IPS-18c (cell line): ENCODE results near the gene PFKFB3.
"Not testable (repeated sequence)": the region's sequence is repeated elsewhere in the genome, so short reads cannot be mapped to it uniquely, and the experiment has no call there.

Experiments used
- H3K4me3 ChIP-seq: 2 replicates; pipeline ENCODE4 v1.7.0; 2013; ENCODE audit warnings: low read depth, mild to moderate bottlenecking, low read length, moderate library complexity; ENCODE audit not compliant: insufficient read depth
- H3K9me3 ChIP-seq: one replicate; pipeline ENCODE4 v1.6.1; 2013; ENCODE audit warnings: mild to moderate bottlenecking, low read length, moderate library complexity; ENCODE audit not compliant: control insufficient read depth, insufficient read depth

The PFKFB3 gene

DNA sequence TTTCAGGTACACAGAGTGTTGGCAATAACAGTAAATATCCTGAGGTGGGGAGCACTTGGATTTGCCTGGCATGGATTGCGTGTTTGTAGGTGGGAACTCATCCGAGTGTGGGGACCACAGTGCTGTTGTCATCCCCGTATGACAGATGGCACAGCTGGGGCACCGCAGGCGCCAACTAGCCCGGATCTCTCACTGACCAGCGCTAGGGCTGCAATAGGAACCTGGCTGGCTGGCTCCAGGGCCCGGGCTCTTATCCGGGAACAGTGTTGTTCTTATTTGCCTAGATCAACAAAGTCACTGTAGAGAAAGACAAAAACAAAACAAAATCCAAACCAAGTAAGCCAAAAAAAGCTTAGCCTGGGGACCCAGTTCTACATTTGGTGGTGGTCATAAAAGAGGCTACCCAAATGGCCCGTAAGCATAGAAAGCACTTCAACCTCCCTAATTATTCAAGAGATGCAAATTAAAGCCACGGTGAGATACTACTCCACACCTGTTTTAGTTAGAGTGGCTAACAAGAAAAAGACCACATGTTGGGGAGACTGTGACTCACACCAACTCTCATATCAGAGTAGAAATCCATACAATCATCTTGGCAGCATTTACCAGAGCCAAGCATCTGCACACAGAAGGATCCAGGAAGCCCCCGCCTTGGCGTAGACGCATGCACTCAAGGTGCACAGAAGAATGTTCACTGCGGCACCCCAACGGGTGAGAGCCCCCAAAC lies 27.2 kb upstream of the PFKFB3 start:
- Histone ChIP-seq H3K4me3 (no peak overlapping the region), H3K9me3 (no peaks in the 10 kb centered on the region)

DNA sequence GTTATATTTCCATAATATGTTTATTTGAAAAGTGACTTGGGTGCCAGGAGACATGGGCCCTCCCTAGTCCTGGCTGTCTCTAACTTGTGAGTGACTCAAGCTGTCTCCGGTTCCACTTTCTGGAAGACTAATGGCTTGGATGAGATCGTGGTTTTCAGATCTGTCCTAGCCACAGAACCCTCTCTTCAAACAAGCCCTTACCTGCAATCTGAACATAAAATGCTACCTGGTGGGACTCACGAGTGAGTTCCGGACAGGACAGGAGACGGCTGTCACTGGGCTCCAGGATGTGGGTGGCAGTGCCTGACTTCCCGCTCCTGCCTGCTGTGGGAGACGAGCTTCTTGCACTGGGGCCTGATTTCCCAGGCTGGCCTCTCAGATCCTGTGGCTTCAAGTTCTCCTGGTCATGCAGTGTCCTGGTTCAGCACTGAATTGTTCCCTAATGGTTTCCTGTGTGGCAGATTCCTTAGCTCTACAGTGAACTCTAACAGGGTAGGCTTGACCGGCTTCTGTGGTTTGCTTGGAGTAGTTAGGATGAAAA lies 26.0 kb upstream of the PFKFB3 start:
- H3K9me3 ChIP-seq: no peaks in the 10 kb centered on the region
- no peak overlapping the region for H3K4me3 ChIP-seq

DNA sequence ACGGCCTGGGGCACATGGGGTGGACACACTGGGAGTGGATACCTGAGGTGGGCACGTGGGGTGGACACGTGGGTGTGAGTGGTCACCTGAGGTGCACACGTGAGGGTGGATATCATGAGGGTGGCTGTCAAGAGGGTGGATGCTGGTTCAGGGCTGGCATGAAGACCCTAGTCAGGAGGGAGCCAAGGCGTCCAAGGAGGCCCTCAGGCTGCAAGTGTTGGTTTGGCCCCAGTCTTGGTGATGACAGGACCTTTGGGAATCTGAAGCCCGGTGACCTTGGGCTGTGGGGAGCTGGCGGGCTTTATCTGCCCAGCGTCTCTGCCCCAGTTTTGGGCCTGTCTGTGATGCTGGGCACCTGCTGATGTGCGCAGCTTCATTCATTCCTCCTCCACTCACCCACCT lies 24.9 kb upstream of the PFKFB3 start:
- H3K4me3 ChIP-seq: no peak overlapping the region
- H3K9me3 ChIP-seq: no peaks in the 10 kb centered on the region

DNA sequence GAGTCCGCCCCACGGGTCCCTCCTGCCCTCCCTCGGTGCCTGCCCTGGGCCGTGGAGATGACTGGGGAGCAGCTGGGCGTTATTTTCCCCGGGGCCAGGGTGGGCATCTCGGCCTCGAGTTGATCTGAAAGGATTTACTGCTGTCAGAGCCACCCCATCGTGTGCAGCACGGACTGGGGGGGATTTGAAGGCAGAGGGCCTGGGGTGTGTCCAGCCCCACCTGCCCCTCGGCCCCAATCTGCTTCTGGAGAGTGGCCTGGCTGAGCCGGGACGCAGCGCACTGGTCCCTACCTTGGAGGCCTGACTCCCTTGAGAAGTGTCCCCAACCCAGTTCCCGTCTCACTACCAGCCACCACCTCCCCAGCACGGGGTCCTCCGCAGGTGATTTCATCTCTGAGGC lies 24.2 kb upstream of the PFKFB3 start:
- H3K9me3 ChIP-seq: no peaks in the 10 kb centered on the region
- no peak overlapping the region for H3K4me3 ChIP-seq

DNA sequence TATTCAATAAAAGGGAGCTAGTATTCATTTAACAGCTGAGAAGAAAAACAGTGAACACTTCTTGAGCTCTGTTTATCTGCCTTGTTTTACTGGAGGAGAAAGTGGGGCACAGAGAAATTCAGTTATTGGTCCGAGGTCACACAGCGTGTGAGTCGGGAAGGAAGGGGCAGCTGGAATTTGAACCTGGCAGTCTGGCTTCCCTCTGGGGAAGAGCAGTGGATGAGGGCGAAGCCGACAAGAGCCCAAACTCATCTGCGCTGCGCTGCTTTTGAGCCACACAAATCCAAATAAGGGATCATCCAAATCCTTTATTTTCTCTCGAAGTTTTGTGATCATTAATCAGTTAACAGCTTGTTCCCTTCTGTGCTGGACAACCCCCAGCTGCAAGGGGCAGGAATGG lies 23.7 kb upstream of the PFKFB3 start:
- H3K4me3 ChIP-seq: no peak overlapping the region
- H3K9me3 ChIP-seq: no peaks in the 10 kb centered on the region

DNA sequence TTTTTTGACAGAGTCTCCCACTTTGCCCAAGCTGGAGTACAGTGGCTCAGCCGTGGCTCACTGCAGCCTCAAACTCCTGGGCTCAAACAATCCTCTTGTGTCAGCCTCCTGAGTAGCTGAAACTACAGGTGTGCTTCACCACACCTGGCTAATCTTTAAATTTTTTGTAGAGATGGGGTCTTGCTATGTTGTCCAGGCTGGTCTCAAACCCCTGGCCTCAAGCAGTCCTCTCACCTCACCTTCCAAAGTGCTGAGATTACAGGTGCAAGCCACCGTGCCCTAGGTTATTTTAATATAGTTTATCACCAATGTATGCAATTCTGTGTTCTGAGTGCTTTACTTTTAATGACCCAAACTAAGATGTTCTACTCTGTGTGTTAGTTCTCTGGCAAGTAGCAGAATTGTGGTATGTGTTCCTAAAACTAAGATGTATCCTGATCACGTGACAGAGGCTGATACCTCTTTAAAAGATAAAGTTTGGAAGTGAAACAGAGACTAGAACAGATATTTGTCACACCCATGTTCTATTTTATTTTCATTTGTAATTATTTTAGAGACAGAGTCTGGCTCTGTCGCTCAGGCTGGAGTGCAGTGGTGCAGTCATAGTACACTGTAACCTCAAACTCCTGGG lies 22.1 kb upstream of the PFKFB3 start:
- no peak overlapping the region for H3K4me3 ChIP-seq
- H3K9me3 ChIP-seq: no peaks in the 10 kb centered on the region

DNA sequence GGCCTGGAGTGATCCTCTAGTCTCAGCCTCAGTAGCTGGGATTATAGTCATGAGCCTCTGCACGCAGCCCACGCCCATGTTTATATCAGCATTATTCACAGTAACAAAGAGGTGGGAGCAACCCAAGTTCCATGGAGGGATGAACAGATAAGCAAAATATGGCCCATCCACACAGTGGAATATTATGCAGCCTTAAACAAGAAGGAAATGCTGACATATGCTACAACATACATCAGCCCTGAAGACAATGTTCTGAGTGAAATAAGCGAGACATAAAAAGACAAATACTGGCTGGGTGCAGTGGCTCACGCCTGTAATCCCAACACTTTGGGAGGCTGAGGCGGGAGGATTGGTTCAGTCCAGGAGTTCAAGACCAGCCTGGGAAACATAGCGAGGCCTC lies 21.5 kb upstream of the PFKFB3 start:
- H3K9me3 ChIP-seq: no peaks in the 10 kb centered on the region
- no peak overlapping the region for H3K4me3 ChIP-seq

DNA sequence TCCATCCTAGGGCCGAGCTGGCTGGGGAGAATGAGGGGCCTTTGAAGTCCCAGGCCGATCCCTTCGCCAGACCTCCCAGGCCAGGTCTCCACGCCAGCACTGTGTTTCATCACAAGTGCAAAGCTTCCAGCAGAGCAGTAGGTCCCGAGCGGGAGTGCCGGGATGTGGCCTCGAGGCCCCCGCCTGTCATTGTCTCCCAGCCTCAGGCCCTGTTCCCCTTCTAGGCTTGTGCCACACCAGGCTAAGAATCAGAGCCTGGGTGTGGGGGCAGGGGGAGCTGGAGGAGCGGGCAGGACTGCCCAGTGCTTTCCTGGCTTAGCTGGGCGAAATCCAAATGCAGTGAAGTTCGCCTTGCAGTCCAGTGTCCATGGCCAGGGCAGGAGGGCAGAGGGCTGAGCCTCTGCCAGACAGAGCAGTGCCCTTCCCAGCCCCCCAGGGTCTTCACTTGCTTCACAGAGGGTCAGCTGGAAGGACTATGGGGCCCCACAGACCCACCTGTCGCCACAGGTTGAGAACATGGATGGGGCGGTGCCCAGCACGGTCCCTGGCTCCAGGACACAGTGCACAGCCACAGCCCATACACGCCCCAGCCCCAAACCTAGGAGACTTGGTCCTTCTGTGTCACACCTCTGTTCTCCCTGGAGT lies 20.2 kb upstream of the PFKFB3 start:
- no peaks in the 10 kb centered on the region for H3K9me3 ChIP-seq
- no peak overlapping the region for H3K4me3 ChIP-seq

DNA sequence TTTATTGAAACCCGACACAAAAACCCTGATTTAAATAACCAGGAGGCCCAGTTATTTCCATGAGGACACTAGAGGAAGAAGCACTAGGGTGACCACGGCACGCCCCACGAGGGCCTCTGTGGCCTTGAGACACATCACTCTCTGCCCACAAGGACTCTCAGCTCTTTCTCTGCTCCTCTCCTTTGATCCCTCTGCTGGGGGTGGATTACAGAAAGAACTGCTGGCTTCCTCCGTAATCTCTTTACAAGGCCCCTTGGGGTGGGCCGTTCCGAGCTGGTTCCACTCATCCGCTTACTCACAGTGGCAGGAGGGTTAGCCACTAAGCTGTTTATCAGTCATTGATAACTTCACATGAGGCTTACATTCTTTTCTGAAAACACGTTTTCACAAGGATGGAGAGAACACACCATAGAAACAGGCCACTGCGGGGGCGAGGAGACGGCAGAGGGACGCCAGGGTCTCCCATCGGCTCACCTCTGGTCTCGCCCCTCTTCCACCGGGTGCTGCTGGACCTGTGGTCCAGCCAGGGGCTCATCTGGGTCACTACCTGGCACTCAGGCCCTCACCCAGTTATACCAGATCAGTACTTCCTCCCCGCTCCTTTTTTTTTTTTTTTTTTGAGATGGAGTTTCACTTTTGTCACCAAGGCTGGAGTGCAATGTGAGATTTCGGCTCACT lies 17.6 kb upstream of the PFKFB3 start:
- Histone ChIP-seq H3K4me3 (no peak overlapping the region), H3K9me3 (no peaks in the 10 kb centered on the region)

DNA sequence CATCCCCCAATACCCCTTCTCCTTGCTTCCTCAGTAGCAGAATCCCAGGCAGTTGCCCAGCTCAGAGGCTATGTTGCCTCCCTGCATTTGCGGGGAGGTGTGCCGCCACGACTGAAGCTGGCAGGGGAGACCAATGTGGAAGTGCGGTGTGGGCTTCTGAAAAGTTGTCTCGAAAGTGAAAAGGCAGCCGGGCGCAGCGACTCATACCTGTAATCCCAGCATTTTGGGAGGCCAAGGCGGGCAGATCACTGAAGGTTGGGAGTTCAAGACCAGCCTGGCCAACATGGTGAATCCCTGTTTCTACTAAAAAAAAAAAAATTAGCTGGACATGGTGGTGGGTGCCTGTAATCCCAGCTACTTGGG lies 15.9 kb upstream of the PFKFB3 start:
- H3K9me3 ChIP-seq: no peaks in the 10 kb centered on the region
- no peak overlapping the region for H3K4me3 ChIP-seq

DNA sequence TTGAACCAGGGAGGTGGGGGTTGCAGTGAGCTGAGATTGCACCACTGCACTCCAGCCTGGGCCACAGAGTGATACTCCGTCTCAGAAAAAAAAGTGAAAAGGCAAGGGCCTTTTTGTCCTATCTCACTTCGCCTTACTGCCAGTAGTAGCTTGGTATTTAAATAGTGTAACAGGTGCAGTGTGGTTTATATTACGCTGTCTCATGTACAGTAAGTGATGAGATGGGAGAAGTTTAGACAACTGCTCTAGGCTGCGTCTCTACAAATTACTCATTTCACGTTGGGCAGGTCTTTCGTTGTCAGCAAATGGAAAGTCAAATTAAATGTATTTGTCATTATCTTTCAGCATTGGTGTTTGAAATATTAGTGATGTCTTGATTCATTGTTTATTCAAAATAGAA lies 15.5 kb upstream of the PFKFB3 start:
- Histone ChIP-seq H3K4me3 (no peak overlapping the region), H3K9me3 (no peaks in the 10 kb centered on the region)

DNA sequence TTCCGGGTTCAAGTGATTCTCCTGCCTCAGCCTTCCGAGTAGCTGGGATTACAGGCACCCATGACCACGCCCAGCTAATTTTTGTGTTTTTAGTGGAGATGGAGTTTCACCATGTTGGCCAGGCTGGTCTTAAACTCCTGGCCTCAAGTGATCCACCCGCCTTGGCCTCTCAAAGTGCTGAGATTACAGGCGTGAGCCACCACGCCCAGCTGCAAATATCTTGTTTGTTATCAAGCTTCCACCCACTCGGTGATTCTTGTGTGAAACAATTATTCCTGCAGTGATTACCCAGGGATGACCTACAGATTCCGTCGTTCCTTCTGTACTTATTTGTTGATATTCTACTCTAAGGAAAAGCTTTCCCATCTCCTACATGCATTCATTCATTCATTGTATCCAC lies 12.7 kb upstream of the PFKFB3 start:
- H3K9me3 ChIP-seq: not testable (repeated sequence)

DNA sequence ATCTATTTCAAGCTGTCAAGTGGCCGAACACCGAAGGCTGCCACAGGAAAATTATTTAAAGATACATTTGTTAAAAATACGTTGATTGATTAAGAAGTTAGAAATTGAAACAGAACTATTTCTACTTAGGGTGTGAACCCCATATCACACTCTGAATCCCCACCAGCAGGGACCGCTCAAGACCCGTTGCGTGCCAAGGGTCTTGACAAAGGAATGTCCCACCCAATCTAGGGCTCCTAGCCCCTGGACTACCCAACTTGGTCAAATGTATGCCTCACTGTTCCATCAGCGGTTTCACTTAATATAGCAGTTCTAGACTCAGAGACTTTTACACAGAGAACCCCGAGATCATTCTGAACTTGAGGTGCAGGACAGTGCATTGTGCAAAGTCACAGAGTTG lies 11.6 kb upstream of the PFKFB3 start:
- H3K4me3 ChIP-seq: no peak overlapping the region
- no peaks in the 10 kb centered on the region for H3K9me3 ChIP-seq

More for the DNA sequence above, 12.7 kb upstream of the PFKFB3 start:
- not testable (repeated sequence) for H3K4me3 ChIP-seq

DNA sequence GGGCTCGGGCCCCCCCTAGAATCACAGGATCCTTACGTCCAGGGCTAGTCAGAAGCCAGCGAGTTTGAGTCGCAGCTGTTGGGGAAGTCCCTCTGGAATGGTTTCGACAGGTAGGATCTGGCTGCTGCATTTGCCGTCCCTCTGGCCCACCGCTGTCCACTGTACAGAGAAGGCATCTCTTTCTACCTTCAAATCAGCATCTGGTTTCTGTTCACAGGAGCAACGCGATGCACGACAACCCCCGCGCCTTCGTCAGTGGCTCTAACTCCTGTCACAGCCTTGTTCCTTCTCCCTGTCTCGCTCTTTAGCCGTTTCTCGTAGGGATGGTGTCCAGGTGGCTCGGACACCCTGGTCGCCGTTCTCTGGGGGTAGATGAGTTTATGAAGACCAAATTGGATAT lies 11.2 kb upstream of the PFKFB3 start:
- Histone ChIP-seq H3K9me3 (no peaks in the 10 kb centered on the region), H3K4me3 (no peak overlapping the region)

DNA sequence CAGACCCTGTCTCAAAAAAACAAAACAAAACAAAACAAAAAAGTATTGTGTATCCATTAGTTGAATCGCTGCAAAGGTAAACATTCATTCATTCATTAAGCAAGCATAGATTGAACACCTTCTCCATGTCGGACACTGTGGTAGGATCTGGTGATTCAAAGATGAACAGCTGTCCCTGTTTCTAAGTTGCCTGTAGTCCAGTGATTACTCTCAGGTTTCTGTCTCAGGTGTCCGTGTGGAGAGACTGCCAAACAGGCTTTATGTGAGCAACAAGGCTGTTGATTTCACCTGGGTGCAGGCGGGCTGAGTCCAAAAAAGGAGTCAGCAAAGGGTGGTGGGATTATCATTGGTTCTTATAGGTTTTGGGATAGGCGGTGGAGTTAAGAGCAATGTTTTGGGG lies 9.4 kb upstream of the PFKFB3 start:
- H3K9me3 ChIP-seq, H3K4me3 ChIP-seq: not testable (repeated sequence)

DNA sequence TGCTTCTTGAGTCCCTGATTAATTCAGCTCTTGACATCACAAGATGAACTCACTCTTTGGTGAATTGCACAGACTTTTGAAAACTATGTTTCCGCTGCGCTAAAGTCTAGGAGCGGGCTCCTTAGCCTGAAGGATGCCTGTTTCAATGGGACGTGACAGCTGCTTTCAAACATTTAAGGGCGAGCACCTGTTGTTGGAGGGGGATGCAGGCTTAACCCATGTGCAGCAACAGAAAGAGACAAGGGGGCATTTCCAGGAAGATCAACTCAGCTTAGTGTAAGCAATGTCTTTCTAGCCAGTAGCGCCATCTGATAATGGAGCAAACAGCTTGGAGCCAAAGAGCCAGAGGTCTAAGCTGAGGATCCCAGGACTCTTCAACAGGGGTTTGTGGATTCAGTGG lies 8.4 kb upstream of the PFKFB3 start:
- Histone ChIP-seq H3K4me3 (no peak overlapping the region), H3K9me3 (no peaks in the 10 kb centered on the region)

DNA sequence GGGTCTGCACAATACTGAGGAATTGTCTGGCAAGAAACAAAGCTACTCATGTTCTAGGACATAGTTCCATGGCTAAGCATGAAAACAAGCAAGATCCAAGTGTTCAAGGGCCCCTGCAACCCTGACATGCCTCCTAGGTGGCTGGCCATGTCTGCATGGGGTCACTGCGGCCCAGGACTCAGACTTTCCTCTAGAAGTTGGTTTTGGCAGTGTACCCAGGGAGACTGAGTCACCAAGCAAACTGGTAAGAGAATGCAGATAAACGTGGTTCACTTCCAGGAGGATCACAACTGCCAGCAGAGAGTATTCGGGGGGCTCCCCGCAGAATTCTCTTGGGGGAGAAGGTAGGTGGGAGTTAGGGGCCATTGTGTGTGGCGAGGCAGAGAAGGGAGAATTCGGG lies 7.4 kb upstream of the PFKFB3 start:
- Histone ChIP-seq H3K9me3 (no peaks in the 10 kb centered on the region), H3K4me3 (no peak overlapping the region)

DNA sequence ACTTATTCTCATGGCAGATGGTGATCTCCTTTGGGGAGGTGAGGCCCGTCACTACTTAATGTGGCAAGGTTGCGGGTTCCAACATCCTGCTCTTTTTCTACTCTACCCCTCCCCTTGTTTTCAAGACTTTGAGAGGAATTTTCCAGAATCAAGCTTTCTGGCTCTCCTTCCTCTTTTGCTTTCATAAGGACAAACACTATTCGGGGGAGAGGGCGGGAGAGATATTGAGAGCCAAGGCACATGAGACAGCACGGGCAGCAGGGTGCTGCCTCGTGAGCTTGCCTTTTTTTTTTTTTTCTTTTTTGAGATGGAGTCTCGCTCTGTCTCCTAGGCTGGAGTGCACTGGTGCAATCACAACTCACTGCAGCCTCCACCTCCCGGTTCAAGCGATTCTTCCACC lies 6.9 kb upstream of the PFKFB3 start:
- no peak overlapping the region for H3K4me3 ChIP-seq

More for the DNA sequence above, 6.9 kb upstream of the PFKFB3 start:
- no peaks in the 10 kb centered on the region for H3K9me3 ChIP-seq
